Measurements from ENCODE around the gene SYTL3.

- TF ChIP-seq, protein P1, sequence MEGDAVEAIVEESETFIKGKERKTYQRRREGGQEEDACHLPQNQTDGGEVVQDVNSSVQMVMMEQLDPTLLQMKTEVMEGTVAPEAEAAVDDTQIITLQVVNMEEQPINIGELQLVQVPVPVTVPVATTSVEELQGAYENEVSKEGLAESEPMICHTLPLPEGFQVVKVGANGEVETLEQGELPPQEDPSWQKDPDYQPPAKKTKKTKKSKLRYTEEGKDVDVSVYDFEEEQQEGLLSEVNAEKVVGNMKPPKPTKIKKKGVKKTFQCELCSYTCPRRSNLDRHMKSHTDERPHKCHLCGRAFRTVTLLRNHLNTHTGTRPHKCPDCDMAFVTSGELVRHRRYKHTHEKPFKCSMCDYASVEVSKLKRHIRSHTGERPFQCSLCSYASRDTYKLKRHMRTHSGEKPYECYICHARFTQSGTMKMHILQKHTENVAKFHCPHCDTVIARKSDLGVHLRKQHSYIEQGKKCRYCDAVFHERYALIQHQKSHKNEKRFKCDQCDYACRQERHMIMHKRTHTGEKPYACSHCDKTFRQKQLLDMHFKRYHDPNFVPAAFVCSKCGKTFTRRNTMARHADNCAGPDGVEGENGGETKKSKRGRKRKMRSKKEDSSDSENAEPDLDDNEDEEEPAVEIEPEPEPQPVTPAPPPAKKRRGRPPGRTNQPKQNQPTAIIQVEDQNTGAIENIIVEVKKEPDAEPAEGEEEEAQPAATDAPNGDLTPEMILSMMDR (IDR thresholded peaks at IDR 0.05), result no peak
- no peak for TF ChIP-seq POLR2A (IDR thresholded peaks at IDR 0.05)
Observed at GRCh38 chr6:158769234-158769770, 119.4 kb downstream of the SYTL3 start.

All from body of pancreas (tissue), 4 donors.